GM12874 (cell line): ENCODE measurements around the gene LPCAT2.

Experiments
- CTCF ChIP-seq: IDR thresholded peaks from 2 replicates; pipeline ENCODE4 v1.5.1; 2011; ENCODE audit warnings: low read depth, mild to moderate bottlenecking, control low read depth, low read length, moderate library complexity; ENCODE audit not compliant: insufficient read depth

The LPCAT2 gene

GRCh38 chr16:55487048-55487803, 21.6 kb upstream of the LPCAT2 start:
- no peak for TF ChIP-seq CTCF

GRCh38 chr16:55488306-55488705, 20.6 kb upstream of the LPCAT2 start:
- TF ChIP-seq CTCF: no peak

GRCh38 chr16:55489119-55489955, 19.5 kb upstream of the LPCAT2 start:
- TF ChIP-seq CTCF: no peak

- TF ChIP-seq CTCF: no peak
Observed at GRCh38 chr16:55489956-55490265, 19.0 kb upstream of the LPCAT2 start.

GRCh38 chr16:55490301-55490700, 18.6 kb upstream of the LPCAT2 start:
- TF ChIP-seq CTCF: no peak

- no peak for TF ChIP-seq CTCF
Observed at GRCh38 chr16:55491691-55492090, 17.2 kb upstream of the LPCAT2 start.

- TF ChIP-seq CTCF: no peak
Observed at GRCh38 chr16:55492756-55493380, 16.0 kb upstream of the LPCAT2 start.
